HG03521 (cell line): ENCODE data around the gene ZIM2.

ENCODE experiments used
- ATAC-seq: cut with Tn5 transposase; IDR thresholded peaks from one replicate; pipeline ENCODE4 v1.9.1; 2021; ENCODE audit warnings: mild to moderate bottlenecking, moderate library complexity; ENCODE audit not compliant: unreplicated experiment

ZIM2 gene

DNA sequence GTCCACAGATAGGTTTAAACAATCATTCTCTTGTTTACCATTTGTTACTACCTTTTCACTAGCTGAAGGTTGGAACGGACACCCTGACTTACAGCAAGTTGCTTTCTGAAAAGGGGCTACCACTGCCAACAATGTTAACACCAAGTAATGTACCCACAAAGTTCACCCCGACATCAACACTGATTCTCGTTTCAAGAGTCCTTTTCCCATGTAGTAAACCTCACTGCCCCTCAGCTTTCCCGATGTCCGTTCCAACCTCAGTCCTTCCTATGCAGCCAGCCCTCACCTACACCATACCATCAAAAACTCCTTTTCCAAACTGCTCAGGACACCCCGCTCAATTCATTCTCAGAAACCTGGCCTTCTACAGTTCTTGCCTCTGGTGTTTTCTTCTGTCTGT, 29.0 kb downstream of the ZIM2 start:
- no peak for ATAC-seq

DNA sequence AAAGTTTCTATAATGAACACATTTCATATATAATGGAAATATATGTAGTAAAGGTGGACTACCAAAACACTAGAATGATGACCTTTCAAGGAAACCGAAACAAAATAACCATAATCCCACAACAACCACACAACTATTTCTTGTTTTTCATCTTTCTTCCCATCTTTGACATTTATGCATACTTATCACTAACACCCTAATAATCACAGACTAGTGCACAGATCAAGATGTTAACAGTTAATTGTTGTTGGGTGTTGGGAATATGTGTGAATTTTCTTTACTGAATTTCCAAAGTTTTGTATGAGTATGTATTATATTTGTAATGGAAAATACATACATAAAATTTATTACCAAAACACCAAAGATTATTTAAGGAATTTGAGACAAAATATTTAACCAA, 30.3 kb downstream of the ZIM2 start:
- no peak for ATAC-seq

DNA sequence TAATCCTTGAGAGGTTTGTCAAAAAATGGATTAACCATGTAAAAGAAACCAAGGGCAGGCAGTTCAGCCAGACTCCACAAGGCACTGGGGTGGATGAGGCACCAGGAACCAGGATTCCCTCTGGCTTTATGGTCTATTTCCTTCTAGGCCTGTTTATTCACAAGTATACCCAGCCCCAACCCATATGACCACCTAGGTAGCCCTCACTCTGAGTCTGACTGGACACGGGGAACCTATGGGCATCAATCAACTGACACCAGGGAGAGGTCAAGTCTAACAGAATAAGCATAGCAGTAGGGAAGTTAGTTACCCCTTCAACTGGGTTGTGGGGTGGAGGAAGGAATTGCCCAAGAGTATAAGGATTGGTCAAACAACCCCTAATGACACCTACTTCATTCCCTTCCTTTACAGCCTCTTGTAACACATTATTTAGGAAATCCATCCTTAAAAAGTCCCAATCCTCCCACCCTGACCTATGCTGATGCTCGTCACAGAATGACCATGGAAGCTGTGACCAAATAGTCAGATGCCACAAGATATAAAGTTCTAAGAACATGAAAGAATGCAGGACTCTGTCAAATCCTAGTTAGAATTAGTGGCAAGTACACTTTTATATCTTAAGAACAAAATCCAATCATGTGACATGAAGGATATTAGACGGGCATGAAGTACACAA, 31.7 kb downstream of the ZIM2 start:
- ATAC-seq: no peak

DNA sequence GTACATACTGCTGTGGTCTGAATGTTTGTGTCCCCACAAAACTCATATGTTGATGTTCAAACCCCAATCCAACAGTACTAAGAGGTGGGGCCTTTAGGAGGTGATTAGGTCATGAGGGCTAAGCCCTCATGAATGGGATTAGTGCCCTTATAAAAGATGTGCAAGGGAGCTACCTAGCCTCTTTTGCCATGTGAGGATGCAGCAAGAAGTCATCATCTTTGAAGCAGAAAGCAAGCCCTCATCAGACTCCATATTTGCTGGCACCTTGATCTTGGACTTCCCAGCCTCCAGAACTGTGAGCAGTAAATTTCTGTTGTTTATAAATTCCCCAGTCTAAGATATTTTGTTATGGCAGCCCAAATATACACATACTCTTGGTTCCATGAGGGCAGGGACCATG, 33.9 kb downstream of the ZIM2 start:
- no peak for ATAC-seq

DNA sequence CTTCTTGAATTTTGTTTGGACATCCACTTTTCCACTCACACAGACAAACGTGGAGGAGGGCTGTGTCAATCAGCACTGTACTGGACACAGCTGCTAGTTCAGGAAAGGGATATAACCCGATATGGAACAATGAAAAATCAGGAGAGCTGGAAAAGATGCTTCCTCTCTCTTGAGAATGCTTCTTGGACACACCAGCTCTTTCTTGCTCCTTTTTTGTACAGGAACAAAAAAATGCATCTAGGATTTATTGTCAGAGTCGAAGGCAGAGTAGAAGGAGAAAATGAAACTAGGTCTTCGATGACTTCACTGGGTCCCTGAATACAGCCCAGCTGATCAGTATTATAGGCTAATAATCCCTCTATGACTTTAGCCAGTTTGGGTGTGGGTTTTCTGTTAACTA, 62.2 kb downstream of the ZIM2 start:
- no peak for ATAC-seq

DNA sequence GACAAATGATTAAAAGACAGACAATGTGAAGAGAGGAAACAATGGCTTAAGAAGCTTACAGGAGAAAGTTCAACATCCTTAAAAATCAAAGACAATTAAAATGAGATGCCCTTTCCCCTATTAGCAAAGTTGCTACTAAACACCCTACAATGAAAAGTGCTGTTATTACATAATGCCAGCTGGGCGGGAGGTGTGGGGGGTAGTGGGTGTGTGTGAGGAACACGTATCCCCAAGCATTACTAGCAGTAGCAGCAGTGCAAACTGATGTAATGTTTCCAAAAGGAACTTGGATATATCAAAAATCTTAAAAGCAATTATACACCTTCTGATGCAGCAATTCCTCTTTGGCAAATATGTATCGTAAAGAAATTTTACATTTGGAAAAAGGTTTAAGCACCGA, 70.9 kb downstream of the ZIM2 start:
- no peak for ATAC-seq

DNA sequence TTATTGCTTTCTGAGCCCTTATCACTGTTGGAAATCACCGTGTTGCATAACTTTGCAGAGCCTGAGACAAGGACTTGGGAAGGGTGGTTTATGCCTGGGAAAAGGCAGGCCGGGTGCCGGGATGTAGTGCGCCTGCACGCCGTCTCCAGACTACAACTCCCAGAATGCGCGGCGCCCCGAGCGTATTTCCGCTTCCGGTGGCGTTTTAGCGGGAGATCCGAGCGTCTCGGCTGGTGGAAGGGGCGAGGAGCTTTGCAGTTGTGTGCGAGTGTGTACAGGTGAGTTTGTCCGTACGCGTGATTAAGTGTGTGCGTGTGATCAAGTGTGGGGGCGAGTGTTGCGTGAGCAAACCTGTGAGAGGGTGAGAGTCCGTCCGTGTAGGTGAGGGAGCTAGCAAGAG, 75.4 kb downstream of the ZIM2 start:
- ATAC-seq: no peak

DNA sequence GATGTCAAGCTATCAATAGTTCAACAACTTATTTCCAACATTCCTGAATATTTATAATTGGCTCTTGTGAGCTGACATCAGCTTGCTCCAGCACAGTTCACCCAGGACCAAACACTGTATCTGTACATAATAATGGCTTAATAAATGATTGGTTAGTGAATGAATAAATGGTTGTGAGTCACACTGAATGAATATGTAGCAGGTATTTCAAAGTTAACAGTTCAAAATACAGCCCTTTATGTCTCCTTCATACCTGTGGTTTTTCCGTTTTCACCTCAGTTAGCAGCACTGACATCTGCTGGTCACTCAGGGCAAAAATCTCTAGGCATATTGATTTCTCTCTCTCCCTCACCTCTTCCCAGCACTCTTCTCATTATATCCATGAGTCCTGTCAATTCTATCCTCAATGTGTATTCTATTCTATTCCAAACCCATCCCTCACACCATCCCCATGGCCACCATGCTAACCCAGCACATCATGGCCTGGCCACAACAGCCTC, 76.3 kb downstream of the ZIM2 start:
- ATAC-seq: no peak

DNA sequence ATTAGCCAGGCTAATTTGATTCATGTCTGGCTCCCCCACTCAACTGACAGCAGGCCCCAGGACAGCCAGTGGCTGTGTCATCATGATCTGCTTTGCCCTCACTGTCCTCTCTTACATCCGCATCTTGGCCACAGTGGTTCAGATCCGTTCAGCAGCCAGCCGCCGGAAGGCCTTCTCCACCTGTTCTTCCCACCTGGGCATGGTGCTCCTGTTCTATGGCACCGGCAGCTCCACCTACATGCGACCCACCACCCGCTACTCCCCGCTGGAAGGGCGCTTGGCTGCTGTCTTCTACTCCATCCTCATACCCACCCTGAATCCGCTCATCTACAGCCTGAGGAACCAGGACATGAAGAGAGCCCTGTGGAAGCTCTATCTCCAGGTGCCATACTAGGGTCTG, 79.7 kb downstream of the ZIM2 start:
- no peak for ATAC-seq

DNA sequence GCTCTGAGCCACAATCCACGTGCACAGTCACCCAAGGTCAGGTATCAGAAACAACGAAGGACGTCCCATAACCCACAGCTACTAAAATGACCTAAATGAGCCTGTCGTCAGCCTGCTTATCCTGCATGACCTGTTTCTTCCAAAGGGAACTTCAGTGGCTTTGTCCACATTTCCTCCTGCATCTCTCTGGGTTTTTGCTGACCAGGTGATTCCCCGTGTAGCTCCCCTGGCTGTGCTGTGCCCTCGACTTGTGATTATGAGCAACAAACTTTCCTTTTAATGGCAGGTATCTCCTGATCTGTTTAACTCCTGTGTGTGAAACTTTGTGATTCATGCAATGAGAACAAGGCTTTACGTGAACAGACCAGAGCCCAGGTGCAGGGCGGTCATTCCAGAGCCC, 81.0 kb downstream of the ZIM2 start:
- ATAC-seq: no peak

DNA sequence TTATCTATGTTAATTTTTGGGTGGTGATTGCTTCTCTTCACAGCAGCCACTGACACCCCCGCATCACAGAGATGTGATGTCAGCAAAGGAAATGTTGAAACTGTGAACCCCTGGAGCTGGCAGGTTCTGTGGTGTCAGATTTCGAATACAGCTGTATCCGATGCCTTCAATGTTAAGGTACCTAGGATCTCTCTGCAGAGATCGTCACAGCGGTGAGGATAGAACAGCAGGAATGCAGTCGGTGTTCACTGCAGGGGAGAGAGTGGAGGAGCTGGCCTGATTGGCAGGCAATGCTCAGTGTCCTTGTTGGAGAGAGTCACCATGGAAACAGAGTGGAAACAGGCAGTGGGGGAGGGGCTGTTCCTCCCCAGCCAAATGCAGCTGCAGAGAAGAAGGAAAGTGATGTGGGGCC, 89.4 kb downstream of the ZIM2 start:
- no peak for ATAC-seq

DNA sequence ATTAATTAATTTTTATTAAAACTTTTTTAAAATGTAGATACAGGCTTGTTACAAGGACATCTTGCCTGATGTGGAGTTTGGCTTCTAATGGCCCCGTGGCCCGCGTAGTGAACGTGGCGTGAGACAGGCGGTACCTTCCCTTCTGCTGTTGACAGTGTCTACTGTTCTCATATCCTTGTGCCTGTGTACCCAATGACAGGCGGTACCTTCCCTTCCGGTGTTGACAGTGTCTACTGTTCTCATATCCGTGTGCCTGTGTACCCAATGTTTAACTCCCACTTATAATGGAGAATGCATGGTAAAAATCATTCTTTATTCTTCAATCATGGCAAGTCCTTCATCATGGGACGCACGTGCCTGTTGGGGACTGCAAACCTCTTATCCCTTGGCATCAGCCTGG, 89.9 kb downstream of the ZIM2 start:
- no peak for ATAC-seq

DNA sequence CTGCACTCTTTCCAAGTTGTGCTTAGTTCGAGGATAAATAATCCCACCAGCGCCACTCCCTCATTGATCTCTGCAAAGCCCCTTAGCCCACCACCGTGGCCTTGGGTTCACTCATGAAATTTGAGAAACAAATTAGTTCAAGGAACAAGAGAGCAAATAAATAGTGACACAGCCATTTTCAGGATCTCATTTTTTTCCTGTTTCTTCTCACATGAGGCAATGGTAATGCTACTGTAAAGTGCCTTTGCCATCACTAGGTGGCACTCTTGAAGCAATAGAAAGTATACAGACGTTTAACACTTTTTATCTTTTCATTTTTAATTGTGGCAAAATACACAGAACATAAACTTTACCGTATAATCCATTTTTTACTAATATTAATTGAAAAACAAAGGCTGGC, 92.1 kb downstream of the ZIM2 start:
- ATAC-seq: no peak

DNA sequence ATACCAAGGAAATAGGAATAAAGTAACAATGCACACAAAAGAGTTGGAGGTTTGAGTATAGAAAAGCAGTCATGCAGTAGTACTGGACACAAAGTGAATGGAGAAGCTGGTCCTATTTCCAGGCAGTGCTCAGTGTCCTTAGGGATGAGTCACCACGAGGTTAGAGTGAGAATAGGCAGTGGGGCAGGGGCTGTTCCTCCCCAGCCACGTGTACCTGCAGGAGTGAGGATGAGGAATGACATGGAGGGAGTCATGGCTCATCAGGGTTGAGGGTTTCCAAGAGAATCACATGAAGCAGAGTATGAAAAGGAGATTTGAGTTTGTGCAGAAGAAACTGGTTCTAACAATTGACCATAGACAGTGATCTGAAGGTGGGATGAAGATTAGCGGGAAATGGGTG, 94.2 kb downstream of the ZIM2 start:
- no peak for ATAC-seq

DNA sequence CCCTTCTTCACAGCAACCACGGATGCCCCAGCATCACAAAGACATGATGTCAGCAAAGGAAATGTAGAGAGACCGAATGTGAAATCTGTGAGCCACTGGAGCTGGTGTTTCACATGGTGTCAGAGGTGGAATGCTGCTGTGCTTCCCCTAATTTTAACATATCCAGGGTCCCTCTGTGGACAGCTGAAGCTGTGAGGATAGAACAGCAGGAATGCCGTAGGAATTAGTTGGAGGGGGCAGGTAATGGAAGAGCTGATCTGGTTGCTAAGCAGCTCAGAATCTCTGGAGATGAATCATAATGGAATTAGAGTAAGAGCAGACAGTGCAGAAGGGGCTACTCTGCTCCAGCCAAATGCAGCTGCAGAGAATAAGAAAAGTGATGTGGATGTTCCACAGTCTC, 100.0 kb downstream of the ZIM2 start:
- ATAC-seq: no peak

DNA sequence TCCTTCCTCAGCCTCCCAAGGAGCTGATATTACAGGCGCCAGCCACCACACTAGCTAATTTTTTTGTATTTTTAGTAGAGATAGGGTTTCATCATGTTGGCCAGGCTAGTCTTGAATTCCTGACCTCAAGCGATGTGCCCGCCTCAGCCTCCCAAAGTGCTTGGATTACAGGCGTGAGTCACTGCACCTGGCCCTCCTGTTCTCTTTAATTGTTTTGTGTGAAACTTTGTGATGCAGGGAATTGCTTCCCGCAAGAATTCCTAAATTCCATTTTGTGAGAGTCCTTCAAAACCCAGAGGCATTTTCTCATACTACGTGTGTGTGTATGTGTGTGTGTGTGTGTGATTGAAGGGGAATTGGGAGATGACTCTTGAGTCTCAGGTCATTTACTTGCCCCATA, 104.0 kb downstream of the ZIM2 start:
- no peak for ATAC-seq

DNA sequence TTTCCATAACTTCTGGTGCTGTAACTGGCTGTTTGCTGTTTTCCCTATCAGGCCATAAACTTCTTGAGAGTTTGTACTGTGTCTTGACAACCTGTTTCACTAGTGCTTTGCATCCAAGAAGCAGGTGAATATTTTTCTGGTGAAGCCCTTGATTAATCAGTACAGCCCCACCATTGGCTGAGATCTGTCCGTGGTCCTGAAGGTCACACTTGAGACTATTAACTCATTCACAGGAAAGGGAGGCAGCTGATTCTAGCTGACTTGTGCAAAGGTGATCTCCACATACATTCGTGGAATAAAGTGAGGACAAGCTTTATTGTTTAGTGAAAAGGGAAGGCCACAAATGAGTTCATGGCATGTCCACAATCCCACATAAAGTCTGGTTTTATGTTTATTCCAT, 107.5 kb downstream of the ZIM2 start:
- ATAC-seq: no peak

DNA sequence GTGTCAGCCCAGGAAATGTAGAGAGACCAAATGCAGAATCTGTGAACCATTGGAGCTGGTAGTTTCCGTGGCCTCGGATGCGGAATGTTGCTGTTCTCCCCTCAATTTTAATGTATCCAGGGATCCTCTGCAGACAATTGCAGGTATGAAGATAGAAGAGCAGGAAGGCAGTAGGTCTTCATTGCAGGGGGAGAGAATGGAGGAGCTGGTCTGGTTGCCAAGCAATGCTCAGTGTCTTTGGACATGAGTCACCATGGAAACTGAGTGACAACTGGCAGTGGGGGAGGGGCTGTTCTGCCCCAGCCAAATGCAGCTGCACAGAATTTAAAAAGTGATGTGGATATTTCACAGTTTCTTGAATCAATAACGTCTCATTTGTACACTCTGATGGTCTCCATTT, 112.8 kb downstream of the ZIM2 start:
- ATAC-seq: no peak

DNA sequence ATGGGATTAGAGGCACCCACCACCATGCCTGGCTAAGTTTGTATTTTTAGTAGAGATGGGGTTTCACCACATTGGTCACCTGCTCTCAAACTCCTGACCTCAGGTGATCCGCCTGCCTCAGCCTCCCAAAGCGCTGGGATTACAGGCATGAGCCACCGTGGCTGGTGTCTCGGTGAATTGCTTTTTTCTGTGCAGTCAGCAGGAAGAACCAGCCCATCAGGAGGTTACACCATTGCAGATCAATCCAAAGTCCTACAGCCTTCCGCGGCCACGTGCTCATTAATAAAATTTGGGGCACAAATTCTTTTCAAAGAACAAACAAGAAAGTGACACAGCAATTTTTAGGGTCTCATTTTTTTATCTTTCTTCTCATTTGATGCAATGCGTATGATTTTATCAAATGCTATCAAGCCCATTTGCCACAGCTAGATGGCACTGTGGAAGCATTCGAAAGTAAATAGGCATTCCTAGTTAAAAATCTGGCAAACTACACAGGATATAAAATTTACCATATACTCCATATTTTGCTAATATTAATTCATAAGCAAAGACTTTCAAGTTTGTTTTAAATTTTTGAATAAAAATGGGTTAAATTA, 114.6 kb downstream of the ZIM2 start:
- ATAC-seq: no peak
